Activated T-cell treated with anti-CD3 and anti-CD28 coated beads, Interleukin-2, amount 50 U/mL, for 24 hours (primary cell): ENCODE results near the gene SAYSD1.

Experiments used
- DNase-seq: peaks from one replicate; pipeline ENCODE4 v3.0.0-alpha.2; 2020
- H3K27ac Mint-ChIP-seq: 2 replicates; pipeline ENCODE4 v1.8.0; 2020; ENCODE audit warnings: mild to moderate bottlenecking, mixed read lengths
- H3K27me3 Mint-ChIP-seq: 2 replicates; pipeline ENCODE4 v1.8.0; 2020; ENCODE audit warnings: mixed read lengths
- H3K36me3 Mint-ChIP-seq: 2 replicates; pipeline ENCODE4 v1.8.0; 2020; ENCODE audit warnings: low read depth, mixed read lengths
- H3K4me1 Mint-ChIP-seq: 2 replicates; pipeline ENCODE4 v1.8.0; 2020; ENCODE audit warnings: low read depth, mixed read lengths
- H3K4me3 Mint-ChIP-seq: 2 replicates; pipeline ENCODE4 v1.8.0; 2020; ENCODE audit warnings: mild to moderate bottlenecking, moderate library complexity, mixed read lengths
- H3K9me3 Mint-ChIP-seq: 2 replicates; pipeline ENCODE4 v1.8.0; 2020; ENCODE audit warnings: mixed read lengths

SAYSD1 gene

GRCh38 chr6:39061182-39061581, 53.8 kb downstream of the SAYSD1 start:
- no peak overlapping the region for H3K4me3 Mint-ChIP-seq
- H3K4me1 Mint-ChIP-seq, result no peaks in the 10 kb centered on the region
- H3K27ac Mint-ChIP-seq, result no peak overlapping the region
- H3K36me3 Mint-ChIP-seq, result no peaks in the 10 kb centered on the region
- H3K27me3 Mint-ChIP-seq, result peaks cover 31% of the 10 kb centered on the region
- DNase-seq, result no peak
- no peaks in the 10 kb centered on the region for H3K9me3 Mint-ChIP-seq

- DNase-seq, result no peak
- Mint-ChIP-seq H3K4me1 (no peaks in the 10 kb centered on the region), H3K9me3 (no peaks in the 10 kb centered on the region), H3K36me3 (no peaks in the 10 kb centered on the region), H3K27ac (no peak overlapping the region), H3K27me3 (peaks cover 31% of the 10 kb centered on the region), H3K4me3 (no peak overlapping the region)
Observed at GRCh38 chr6:39060467-39061160, 54.4 kb downstream of the SAYSD1 start.

- no peak for DNase-seq
- Mint-ChIP-seq H3K36me3 (no peaks in the 10 kb centered on the region), H3K27ac (no peak overlapping the region), H3K9me3 (no peaks in the 10 kb centered on the region), H3K4me1 (no peaks in the 10 kb centered on the region), H3K4me3 (no peak overlapping the region), H3K27me3 (peaks cover 30% of the 10 kb centered on the region)
Observed at GRCh38 chr6:39059496-39060310, 55.3 kb downstream of the SAYSD1 start.

- no peak for DNase-seq
- no peaks in the 10 kb centered on the region for H3K4me1 Mint-ChIP-seq
- H3K36me3 Mint-ChIP-seq, result no peaks in the 10 kb centered on the region
- H3K27ac Mint-ChIP-seq, result no peak overlapping the region
- no peaks in the 10 kb centered on the region for H3K9me3 Mint-ChIP-seq
- peaks cover 32% of the 10 kb centered on the region for H3K27me3 Mint-ChIP-seq
- no peak overlapping the region for H3K4me3 Mint-ChIP-seq
Observed at GRCh38 chr6:39058471-39059147, 56.4 kb downstream of the SAYSD1 start.

GRCh38 chr6:39057251-39058155, 57.5 kb downstream of the SAYSD1 start:
- DNase-seq, result no peak
- H3K4me3 Mint-ChIP-seq, result no peak overlapping the region
- no peaks in the 10 kb centered on the region for H3K36me3 Mint-ChIP-seq
- H3K9me3 Mint-ChIP-seq, result no peaks in the 10 kb centered on the region
- no peak overlapping the region for H3K27ac Mint-ChIP-seq
- no peaks in the 10 kb centered on the region for H3K4me1 Mint-ChIP-seq
- H3K27me3 Mint-ChIP-seq, result peaks cover 34% of the 10 kb centered on the region

- no peak overlapping the region for H3K4me3 Mint-ChIP-seq
- no peak for DNase-seq
- peaks cover 5% of the 10 kb centered on the region for H3K4me1 Mint-ChIP-seq
- H3K27me3 Mint-ChIP-seq, result peaks cover 35% of the 10 kb centered on the region
- no peaks in the 10 kb centered on the region for H3K36me3 Mint-ChIP-seq
- H3K9me3 Mint-ChIP-seq, result no peaks in the 10 kb centered on the region
- H3K27ac Mint-ChIP-seq, result no peak overlapping the region
Observed at GRCh38 chr6:39056681-39057080, 58.3 kb downstream of the SAYSD1 start.

GRCh38 chr6:39056191-39056590, 58.8 kb downstream of the SAYSD1 start:
- Mint-ChIP-seq H3K27me3 (peaks cover 32% of the 10 kb centered on the region), H3K36me3 (no peaks in the 10 kb centered on the region), H3K4me1 (peaks cover 10% of the 10 kb centered on the region), H3K4me3 (no peak overlapping the region), H3K27ac (no peak overlapping the region), H3K9me3 (no peaks in the 10 kb centered on the region)
- no peak for DNase-seq

GRCh38 chr6:39055661-39056060, 59.3 kb downstream of the SAYSD1 start:
- Mint-ChIP-seq H3K4me3 (no peak overlapping the region), H3K36me3 (no peaks in the 10 kb centered on the region), H3K27me3 (peaks cover 33% of the 10 kb centered on the region), H3K9me3 (no peaks in the 10 kb centered on the region), H3K4me1 (peaks cover 16% of the 10 kb centered on the region), H3K27ac (no peak overlapping the region)
- DNase-seq, result no peak

- H3K4me1 Mint-ChIP-seq, result peaks cover 25% of the 10 kb centered on the region
- no peaks in the 10 kb centered on the region for H3K36me3 Mint-ChIP-seq
- no peak overlapping the region for H3K27ac Mint-ChIP-seq
- no peak overlapping the region for H3K4me3 Mint-ChIP-seq
- H3K9me3 Mint-ChIP-seq, result no peaks in the 10 kb centered on the region
- DNase-seq, result no peak
- peaks cover 35% of the 10 kb centered on the region for H3K27me3 Mint-ChIP-seq
Observed at GRCh38 chr6:39054577-39055142, 60.3 kb downstream of the SAYSD1 start.
